ENCODE measurements around the gene MVB12B.

DNA sequence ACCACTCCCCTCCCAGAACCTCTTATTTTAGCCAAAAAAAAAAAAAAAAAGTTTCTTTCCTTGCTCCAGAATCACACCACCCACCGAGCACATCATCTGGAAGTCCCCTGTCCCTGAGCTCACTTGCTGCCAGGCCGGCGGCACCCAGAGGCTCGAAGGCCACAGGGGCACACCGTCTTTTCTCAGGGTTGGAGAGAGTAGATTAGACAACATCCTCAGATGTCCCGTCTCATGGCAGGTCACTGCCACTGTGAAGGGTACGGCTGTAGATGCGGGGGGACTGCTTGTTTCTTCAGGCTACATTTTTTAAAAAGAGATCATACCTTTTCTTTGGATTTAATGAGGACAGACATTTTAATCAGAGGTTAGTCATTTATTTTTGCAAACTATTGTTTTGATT, 109.0 kb downstream of the MVB12B start:
- TF ChIP-seq, protein P1, sequence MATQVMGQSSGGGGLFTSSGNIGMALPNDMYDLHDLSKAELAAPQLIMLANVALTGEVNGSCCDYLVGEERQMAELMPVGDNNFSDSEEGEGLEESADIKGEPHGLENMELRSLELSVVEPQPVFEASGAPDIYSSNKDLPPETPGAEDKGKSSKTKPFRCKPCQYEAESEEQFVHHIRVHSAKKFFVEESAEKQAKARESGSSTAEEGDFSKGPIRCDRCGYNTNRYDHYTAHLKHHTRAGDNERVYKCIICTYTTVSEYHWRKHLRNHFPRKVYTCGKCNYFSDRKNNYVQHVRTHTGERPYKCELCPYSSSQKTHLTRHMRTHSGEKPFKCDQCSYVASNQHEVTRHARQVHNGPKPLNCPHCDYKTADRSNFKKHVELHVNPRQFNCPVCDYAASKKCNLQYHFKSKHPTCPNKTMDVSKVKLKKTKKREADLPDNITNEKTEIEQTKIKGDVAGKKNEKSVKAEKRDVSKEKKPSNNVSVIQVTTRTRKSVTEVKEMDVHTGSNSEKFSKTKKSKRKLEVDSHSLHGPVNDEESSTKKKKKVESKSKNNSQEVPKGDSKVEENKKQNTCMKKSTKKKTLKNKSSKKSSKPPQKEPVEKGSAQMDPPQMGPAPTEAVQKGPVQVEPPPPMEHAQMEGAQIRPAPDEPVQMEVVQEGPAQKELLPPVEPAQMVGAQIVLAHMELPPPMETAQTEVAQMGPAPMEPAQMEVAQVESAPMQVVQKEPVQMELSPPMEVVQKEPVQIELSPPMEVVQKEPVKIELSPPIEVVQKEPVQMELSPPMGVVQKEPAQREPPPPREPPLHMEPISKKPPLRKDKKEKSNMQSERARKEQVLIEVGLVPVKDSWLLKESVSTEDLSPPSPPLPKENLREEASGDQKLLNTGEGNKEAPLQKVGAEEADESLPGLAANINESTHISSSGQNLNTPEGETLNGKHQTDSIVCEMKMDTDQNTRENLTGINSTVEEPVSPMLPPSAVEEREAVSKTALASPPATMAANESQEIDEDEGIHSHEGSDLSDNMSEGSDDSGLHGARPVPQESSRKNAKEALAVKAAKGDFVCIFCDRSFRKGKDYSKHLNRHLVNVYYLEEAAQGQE (IDR thresholded peaks at IDR 0.05; ENCODE audit: insufficient read depth in 1 of 2, low read depth in 2 of 2, low read length in 1 of 2) = no peak
- TF ChIP-seq, protein P2, sequence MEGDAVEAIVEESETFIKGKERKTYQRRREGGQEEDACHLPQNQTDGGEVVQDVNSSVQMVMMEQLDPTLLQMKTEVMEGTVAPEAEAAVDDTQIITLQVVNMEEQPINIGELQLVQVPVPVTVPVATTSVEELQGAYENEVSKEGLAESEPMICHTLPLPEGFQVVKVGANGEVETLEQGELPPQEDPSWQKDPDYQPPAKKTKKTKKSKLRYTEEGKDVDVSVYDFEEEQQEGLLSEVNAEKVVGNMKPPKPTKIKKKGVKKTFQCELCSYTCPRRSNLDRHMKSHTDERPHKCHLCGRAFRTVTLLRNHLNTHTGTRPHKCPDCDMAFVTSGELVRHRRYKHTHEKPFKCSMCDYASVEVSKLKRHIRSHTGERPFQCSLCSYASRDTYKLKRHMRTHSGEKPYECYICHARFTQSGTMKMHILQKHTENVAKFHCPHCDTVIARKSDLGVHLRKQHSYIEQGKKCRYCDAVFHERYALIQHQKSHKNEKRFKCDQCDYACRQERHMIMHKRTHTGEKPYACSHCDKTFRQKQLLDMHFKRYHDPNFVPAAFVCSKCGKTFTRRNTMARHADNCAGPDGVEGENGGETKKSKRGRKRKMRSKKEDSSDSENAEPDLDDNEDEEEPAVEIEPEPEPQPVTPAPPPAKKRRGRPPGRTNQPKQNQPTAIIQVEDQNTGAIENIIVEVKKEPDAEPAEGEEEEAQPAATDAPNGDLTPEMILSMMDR (IDR thresholded peaks at IDR 0.05) = no peak
- TF ChIP-seq TCF7L2 (IDR thresholded peaks at IDR 0.05; ENCODE audit: low read depth, low read length) (no peak), POLR2AphosphoS5 (IDR thresholded peaks at IDR 0.05; ENCODE audit: low read depth, low read length) (no peak)
